Limb (tissue), 2 donors: ENCODE results near the gene PDF.

Experiments
- DNase-seq, 2 donors: peaks; one replicate each; pipeline ENCODE4 v3.0.0-alpha.2; 2016; ENCODE audit errors: extremely low spot score in 2 of 2

Gene PDF

DNA sequence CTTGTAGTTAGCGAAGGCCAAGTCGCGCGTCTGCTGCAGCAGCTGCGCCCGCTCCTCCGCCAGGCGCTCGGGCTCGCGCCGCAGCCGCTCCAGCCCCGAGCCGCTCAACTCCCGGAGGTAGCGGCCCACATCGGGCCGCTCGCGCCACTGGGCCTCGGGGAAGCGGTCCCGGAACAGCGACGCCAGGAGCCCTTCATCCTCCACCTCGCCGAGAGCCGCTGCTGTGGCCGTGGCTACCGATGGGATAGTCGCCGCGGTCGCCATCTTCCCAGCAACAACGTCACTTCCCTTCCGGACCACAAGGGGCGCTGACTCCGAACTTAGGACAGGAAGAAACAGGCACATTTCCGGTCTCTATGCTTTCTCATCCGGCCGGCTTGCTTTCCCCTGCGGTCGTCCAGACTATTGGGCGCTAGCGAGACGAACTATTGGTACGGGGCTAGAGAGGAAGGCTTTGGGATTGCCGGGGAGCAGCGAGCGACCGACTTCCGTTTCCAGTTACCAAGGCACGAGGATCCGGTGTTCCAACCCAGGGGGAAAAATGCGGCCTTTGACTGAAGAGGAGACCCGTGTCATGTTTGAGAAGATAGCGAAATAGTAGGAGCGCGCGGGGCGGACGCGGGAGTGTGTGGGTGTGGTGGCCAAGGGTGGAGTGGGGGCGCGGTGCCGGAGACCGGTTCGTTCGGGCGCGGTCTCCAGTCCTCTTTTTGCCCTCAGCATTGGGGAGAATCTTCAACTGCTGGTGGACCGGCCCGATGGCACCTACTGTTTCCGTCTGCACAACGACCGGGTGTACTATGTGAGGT is 9.1 kb upstream of the PDF start, which contains the start of the genes COG8 and NIP7:
Gene COG8 (minus strand): TSS at position 276 of the 806 bp plus-strand sequence. CDS start 12 bp downstream, at position 264.
Gene NIP7 (plus strand): TSS at position 484 of the 806 bp plus-strand sequence. CDS start 58 bp downstream, at position 542.
- peak; percentile 95 to 99 for DNase-seq

DNA sequence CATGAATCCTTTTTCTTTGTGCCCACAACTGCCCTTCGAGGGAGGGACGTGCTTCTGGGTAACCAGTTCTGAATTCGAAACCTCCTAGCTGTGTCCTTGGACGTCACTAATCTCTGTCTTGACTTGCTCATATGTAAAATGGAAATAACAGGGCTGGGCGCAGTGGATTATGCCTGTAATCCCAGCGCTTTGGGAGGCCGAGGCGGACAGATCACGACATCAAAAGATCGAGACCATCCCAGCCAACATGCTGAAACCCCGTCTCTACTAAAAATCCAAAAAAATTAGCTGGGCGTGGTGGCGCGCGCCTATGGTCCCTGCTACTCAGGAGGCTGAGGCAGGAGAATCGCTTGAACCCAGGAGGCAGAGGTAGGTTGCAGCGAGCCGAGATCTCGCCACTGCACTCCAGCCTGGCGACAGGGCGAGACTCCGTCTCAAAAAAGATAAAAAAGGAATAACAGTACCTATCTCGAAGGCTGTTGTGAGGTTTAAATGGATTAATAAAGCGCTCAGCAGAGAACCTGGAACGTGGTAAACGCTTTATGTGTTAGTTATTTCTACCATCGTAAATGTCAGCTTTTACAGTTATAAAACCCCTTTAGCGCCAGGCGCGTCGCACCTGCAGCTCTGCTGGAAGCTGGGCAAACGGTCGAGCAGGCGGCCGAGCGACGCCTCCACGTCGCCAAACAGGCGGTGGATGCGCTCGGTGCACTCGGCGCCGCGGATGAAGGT is 8.3 kb upstream of the PDF start:
- no peak for DNase-seq

GRCh38 chr16:69334696-69335095 is 4.3 kb upstream of the PDF start:
- no peak for DNase-seq

GRCh38 chr16:69329369-69330285 is 761 bp downstream of the PDF start:
- no peak for DNase-seq

- no peak for DNase-seq
Observed at GRCh38 chr16:69328854-69329316, 1.5 kb downstream of the PDF start.

GRCh38 chr16:69327585-69328310 is 2.6 kb downstream of the PDF start:
- no peak for DNase-seq

- DNase-seq = no peak
Observed at GRCh38 chr16:69326172-69326873, 4.1 kb downstream of the PDF start.

GRCh38 chr16:69325784-69326171 is 4.6 kb downstream of the PDF start:
- DNase-seq = no peak

DNA sequence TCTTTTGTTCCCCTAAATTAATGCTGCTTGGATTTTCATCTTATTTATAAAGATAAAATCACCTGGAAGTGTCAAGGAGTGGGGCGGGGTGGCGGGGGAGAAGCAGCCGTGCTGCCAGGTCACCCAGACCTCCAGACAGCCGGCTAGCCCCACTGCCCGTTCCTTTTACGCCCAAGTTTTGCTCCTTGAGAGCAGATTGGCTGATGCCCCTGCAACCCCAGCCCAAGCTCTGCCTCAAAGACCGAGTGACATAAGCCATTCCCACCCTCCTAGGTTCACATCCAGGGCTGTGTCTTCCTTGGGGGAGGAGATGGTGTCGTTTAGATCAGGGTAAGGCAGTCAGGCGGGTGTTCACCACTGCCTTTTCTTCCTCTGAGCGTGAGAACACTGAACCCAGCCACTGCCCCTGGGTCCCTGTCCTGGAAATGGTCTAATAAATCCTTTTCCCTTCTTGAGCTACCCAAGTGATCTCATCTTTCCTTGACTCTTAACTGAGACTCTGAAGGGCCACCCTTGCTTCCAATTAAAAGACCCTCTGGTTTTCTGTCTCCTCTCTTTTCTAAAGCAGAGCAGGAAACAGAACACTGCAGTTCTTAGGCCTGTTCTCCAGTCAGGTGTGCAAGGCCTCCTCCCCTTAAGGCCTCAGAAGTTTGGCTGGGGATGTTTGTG is 5.7 kb downstream of the PDF start:
- DNase-seq = no peak

DNA sequence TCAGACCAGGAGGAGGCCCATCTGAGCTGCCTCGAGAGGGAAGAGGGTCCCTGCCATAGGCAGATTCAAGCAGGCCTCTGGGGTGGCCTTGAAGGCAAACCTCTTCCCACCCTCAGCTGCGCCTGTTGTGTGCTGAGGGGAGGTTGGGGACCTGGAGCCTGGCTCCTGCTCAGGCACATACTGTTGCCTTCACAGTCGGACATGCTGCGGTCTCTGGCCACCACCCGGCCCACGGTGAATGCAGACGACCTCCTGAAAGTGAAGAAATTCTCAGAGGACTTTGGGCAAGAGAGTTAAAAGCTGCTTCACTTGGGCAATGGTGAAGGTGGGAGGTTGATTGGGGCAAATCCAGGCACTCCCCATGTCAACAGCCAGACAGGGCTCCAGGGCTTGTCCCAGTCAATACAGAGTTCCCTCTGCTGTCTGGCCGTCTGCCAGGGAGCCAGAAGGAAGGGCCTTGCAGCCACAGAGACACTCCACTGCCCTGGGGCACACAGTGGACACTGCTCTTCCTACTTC is 6.3 kb downstream of the PDF start:
- no peak for DNase-seq

DNA sequence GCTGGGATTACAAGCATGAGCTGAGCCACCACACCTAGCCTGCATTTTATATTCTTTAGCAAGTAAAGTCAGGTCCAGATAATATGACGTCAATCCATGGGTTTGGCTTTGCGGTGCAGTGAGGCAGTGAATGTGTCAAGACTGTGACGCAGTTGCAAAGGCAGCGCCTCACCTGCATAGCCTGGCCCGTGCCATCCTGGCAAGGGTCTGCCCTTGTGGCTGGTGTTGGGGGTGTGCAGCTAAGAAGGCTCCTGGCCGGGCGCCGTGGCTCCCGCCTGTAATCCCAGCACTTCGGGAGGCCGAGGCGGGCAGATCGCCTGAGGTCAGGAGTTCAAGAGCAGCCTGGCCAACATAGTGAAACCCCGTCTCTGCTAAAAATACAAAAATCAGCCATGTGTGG is 7.0 kb downstream of the PDF start:
- DNase-seq = no peak

- DNase-seq = no peak
Observed at GRCh38 chr16:69322343-69322742, 8.0 kb downstream of the PDF start.

DNA sequence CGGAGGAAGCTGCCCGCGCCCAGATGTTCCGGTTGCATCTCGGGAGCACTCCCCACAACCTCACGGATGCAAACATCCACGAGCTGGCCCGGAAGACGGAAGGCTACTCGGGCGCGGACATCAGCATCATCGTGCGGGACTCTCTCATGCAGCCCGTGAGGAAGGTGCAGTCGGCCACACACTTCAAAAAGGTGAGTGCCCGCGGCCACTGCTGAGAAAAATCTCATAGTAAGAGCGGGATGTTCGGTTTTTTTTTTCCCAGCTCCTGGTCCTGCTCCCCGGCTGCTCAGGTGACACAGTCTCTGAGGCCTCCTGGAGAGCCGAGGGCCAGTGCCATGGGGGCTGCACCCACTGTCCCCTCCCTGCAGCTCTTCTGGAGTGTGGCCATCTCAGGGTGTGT is 9.3 kb downstream of the PDF start:
- DNase-seq = no peak

DNA sequence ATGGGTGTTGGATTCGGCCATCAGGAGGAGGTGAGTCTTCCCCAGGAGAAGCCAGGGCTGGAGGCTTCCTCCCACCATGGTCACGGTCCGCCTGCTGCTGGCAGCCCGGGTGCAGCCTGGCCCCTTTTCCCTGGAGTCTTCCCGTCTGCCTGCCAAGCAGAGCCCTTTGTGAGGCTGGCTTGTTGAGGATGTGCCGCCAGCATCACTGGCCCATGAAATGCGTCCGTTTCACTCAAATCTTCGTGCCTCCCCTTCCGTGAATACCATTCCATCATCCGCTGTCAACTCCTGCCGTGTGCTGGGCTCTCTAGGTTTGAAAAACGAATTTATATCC is 9.7 kb downstream of the PDF start:
- DNase-seq = no peak

GRCh38 chr16:69319826-69320739 is 10.3 kb downstream of the PDF start:
- no peak for DNase-seq

GRCh38 chr16:69319381-69319780 is 11.0 kb downstream of the PDF start:
- DNase-seq = no peak

DNA sequence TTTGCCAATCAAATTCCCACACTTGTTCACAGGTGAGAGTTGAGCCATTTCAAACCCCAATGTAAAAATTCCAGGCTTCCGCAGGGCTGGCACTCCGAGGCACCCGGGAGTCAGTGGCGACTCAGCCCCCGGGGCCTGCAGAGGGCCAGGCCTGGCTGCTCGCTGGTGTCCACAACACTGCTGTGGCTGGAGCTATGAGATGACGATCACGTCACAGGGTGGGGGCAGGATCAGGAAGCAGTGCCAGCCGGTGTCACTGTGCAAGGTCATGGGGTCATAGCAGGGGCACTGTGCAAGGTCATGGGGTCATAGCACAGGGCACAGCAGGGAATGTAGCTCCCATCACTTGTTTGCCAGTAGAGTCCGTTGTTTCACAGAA is 11.5 kb downstream of the PDF start:
- no peak for DNase-seq

DNA sequence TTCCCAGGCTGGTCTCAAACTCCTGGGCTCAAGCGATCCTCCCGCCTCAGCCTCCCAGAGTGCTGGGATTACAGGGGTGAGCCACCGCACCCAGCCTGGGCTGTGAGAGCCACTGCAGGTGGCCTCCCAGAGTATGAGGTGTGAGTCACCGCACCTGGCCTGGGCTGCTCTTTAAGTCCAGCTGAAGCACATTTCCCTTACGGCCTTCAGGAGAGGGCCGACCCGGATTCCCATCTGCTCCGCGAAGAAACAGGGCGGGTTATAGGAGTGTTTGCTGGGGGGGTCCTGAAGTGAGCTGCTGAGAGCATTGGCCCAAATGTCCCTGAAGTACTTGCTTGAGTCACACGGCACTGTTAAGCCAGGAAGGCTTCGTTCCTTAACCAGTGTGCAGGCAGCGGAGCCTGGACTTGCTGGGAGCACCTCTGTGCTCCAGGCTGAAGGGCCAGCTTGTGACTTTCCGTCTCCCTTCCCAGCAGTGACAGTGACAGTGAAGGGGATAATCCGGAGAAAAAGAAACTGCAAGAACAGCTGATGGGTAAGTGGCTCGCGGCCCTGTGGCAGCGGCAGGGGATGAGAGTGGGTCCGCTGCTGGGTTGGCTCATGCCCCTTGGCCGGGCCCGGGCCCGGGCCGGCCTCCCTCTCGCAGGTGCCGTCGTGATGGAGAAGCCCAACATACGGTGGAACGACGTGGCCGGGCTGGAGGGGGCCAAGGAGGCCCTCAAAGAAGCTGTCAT is 12.0 kb downstream of the PDF start:
- no peak for DNase-seq
